Measurements from ENCODE around the gene LINS1.
A peak's percentile ranks its signal among the peaks of the same experiment; 100 is the strongest.

Gene LINS1

GRCh38 chr15:100613208-100613607 lies 11.2 kb upstream of the LINS1 start:
- H3K4me3 ChIP-seq (ENCODE audit: low read depth, low read length): no peak overlapping the region
- DNase-seq (ENCODE audit: low read depth): no peak
- in situ Hi-C loops (cut with HindIII; ENCODE audit: low sequenced_read_pairs): no loop called here
- no peak for TF ChIP-seq CTCF (IDR thresholded peaks at IDR 0.05; ENCODE audit: low read depth, low read length, missing control alignments)

- TF ChIP-seq CTCF (IDR thresholded peaks at IDR 0.05; ENCODE audit: low read depth, low read length, missing control alignments): no peak
- in situ Hi-C loops (cut with HindIII; ENCODE audit: low sequenced_read_pairs): no loop called here
- no peak overlapping the region for H3K4me3 ChIP-seq (ENCODE audit: low read depth, low read length)
- no peak for DNase-seq (ENCODE audit: low read depth)
Observed at GRCh38 chr15:100612539-100612938, 10.6 kb upstream of the LINS1 start.

- no peak for DNase-seq (ENCODE audit: low read depth)
- H3K4me3 ChIP-seq (ENCODE audit: low read depth, low read length): peak overlapping the region; percentile 99
- in situ Hi-C loops (cut with HindIII; ENCODE audit: low sequenced_read_pairs): no loop called here
- TF ChIP-seq CTCF (IDR thresholded peaks at IDR 0.05; ENCODE audit: low read depth, low read length, missing control alignments): no peak
Observed at GRCh38 chr15:100602823-100603393, 924 bp upstream of the LINS1 start.

- H3K4me3 ChIP-seq (ENCODE audit: low read depth, low read length): peak overlapping the region; percentile 99
- no peak for TF ChIP-seq CTCF (IDR thresholded peaks at IDR 0.05; ENCODE audit: low read depth, low read length, missing control alignments)
- no peak for DNase-seq (ENCODE audit: low read depth)
- in situ Hi-C loops (cut with HindIII; ENCODE audit: low sequenced_read_pairs): no loop called here
Observed at GRCh38 chr15:100601617-100602063, 344 bp downstream of the LINS1 start.

- no peak for DNase-seq (ENCODE audit: low read depth)
Observed at GRCh38 chr15:100601163-100601562, 821 bp downstream of the LINS1 start.

GRCh38 chr15:100598655-100599054 lies 3.3 kb downstream of the LINS1 start:
- H3K4me3 ChIP-seq (ENCODE audit: low read depth, low read length): no peak overlapping the region
- in situ Hi-C loops (cut with HindIII; ENCODE audit: low sequenced_read_pairs): no loop called here
- TF ChIP-seq CTCF (IDR thresholded peaks at IDR 0.05; ENCODE audit: low read depth, low read length, missing control alignments): no peak
- no peak for DNase-seq (ENCODE audit: low read depth)

More at GRCh38 chr15:100601163-100601562, 821 bp downstream of the LINS1 start:
- no peak for TF ChIP-seq CTCF (IDR thresholded peaks at IDR 0.05; ENCODE audit: low read depth, low read length, missing control alignments)
- in situ Hi-C loops (cut with HindIII; ENCODE audit: low sequenced_read_pairs): no loop called here
- H3K4me3 ChIP-seq (ENCODE audit: low read depth, low read length): peak overlapping the region; percentile 99

All from astrocyte of the cerebellum (primary cell).